HG03354 (cell line): Measurements from ENCODE around the gene PDIK1L.
"Not testable (repeated sequence)": the region's sequence is repeated elsewhere in the genome, so short reads cannot be mapped to it uniquely, and the experiment has no call there.

ENCODE experiments used
- ATAC-seq: cut with Tn5 transposase; IDR thresholded peaks from one replicate; pipeline ENCODE4 v1.9.1; 2021; ENCODE audit warnings: mild to moderate bottlenecking; ENCODE audit not compliant: unreplicated experiment, poor library complexity, severe bottlenecking

The PDIK1L gene

GRCh38 chr1:26084844-26085243, 26.8 kb upstream of the PDIK1L start:
- ATAC-seq, result no peak

- ATAC-seq, result no peak
Measured at GRCh38 chr1:26089125-26089524, 22.5 kb upstream of the PDIK1L start.

- ATAC-seq, result no peak
Measured at GRCh38 chr1:26090893-26091292, 20.7 kb upstream of the PDIK1L start.

GRCh38 chr1:26092422-26092821, 19.2 kb upstream of the PDIK1L start:
- ATAC-seq, result no peak

- ATAC-seq, result not testable (repeated sequence)
Measured at GRCh38 chr1:26093569-26093968, 18.1 kb upstream of the PDIK1L start.

- no peak for ATAC-seq
Measured at GRCh38 chr1:26094076-26094669, 17.5 kb upstream of the PDIK1L start.

- ATAC-seq, result no peak
Measured at GRCh38 chr1:26094677-26095383, 16.8 kb upstream of the PDIK1L start.

- no peak for ATAC-seq
Measured at GRCh38 chr1:26096471-26096870, 15.2 kb upstream of the PDIK1L start.

- no peak for ATAC-seq
Measured at GRCh38 chr1:26097696-26098095, 13.9 kb upstream of the PDIK1L start.

- ATAC-seq, result no peak
Measured at GRCh38 chr1:26098602-26099001, 13.0 kb upstream of the PDIK1L start.

- ATAC-seq, result no peak
Measured at GRCh38 chr1:26099780-26100179, 11.8 kb upstream of the PDIK1L start.

- ATAC-seq, result not testable (repeated sequence)
Measured at GRCh38 chr1:26100204-26100603, 11.4 kb upstream of the PDIK1L start.

GRCh38 chr1:26102119-26102518, 9.5 kb upstream of the PDIK1L start:
- ATAC-seq, result no peak

GRCh38 chr1:26102526-26102925, 9.1 kb upstream of the PDIK1L start:
- ATAC-seq, result no peak

- not testable (repeated sequence) for ATAC-seq
Measured at GRCh38 chr1:26105226-26105548, 6.4 kb upstream of the PDIK1L start.

GRCh38 chr1:26109229-26110164, 2.1 kb upstream of the PDIK1L start:
- ATAC-seq, result no peak

- ATAC-seq, result peak; percentile 57
Measured at GRCh38 chr1:26110731-26111529, 694 bp upstream of the PDIK1L start.

- peak; percentile 4 for ATAC-seq
Measured at GRCh38 chr1:26112407-26112775, 767 bp downstream of the PDIK1L start.

GRCh38 chr1:26114165-26114927, 2.7 kb downstream of the PDIK1L start:
- no peak for ATAC-seq
